A673 (cell line): ENCODE data around the gene SLC39A10. TPM values are rescaled to one million over a fixed set of nuclear protein-coding genes. Genes with fewer than 3 reads are reported as not detected.

ENCODE experiments used
- BruUV-seq: library from RNA; stranded (reverse); fragments of 400-500 nt; replicated peaks from 2 replicates; lab custom pipeline; 2021; lab: Mats Ljungman, UMichigan
- CTCF ChIA-PET: fragments of 300-600 bp; sonication (Branson Sonifier 250); formaldehyde crosslinking; loops from one replicate; lab custom pipeline; 2022; ENCODE audit warnings: antibody characterized with exemption; lab: Charles Lee
- POLR2A ChIA-PET: fragments of 300-600 bp; sonication (Branson Sonifier 250); formaldehyde crosslinking; loops from one replicate; lab custom pipeline; 2022; ENCODE audit warnings: antibody characterized with exemption; ENCODE audit not compliant: low non-redundant PET; lab: Charles Lee
- DNase-seq: peaks from one replicate; pipeline ENCODE4 v3.0.0-alpha.2; 2015; ENCODE audit warnings: low spot score
- H3K27ac ChIP-seq: fragments of 200-600 bp; sonication (generic); 2 replicates; pipeline ENCODE4 v1.5.1; 2016; ENCODE audit warnings: mixed run types, low read depth, mild to moderate bottlenecking, mixed read lengths, antibody characterized with exemption, low read length; ENCODE audit not compliant: poor library complexity, severe bottlenecking
- H3K27me3 ChIP-seq: fragments of 200-600 bp; sonication (generic); replicated peaks from 2 replicates; pipeline ENCODE4 v1.6.1; 2017; ENCODE audit warnings: mixed run types, low read depth, mild to moderate bottlenecking, mixed read lengths, antibody characterized with exemption, low read length; ENCODE audit not compliant: insufficient read depth, poor library complexity
- H3K36me3 ChIP-seq: fragments of 200-600 bp; sonication (generic); 2 replicates; pipeline ENCODE4 v1.6.1; 2016; ENCODE audit warnings: mixed run types, mild to moderate bottlenecking, mixed read lengths, antibody characterized with exemption, low read length; ENCODE audit not compliant: insufficient read depth, poor library complexity, severe bottlenecking
- H3K4me1 ChIP-seq: fragments of 200-600 bp; sonication (generic); 2 replicates; pipeline ENCODE4 v1.6.1; 2017; ENCODE audit warnings: mixed run types, mild to moderate bottlenecking, mixed read lengths, antibody characterized with exemption, low read length; ENCODE audit not compliant: insufficient read depth, poor library complexity, severe bottlenecking
- H3K4me3 ChIP-seq: fragments of 200-600 bp; sonication (generic); 2 replicates; pipeline ENCODE4 v1.5.1; 2016; ENCODE audit warnings: low read depth, mixed run types, mild to moderate bottlenecking, mixed read lengths, low read length; ENCODE audit not compliant: poor library complexity, severe bottlenecking
- H3K9me3 ChIP-seq: fragments of 200-600 bp; sonication (generic); 2 replicates; pipeline ENCODE4 v1.6.1; 2016; ENCODE audit warnings: mixed run types, low read depth, mild to moderate bottlenecking, mixed read lengths, antibody characterized with exemption, low read length; ENCODE audit not compliant: poor library complexity, severe bottlenecking
- CTCF ChIP-seq: fragments of 300-800, 200-600 bp; sonication (generic); conservative IDR thresholded peaks from 2 replicates; pipeline ENCODE4 v1.5.1; 2017; ENCODE audit warnings: low read depth, mild to moderate bottlenecking, antibody characterized with exemption, low read length, moderate library complexity, mixed read lengths
- EZH2 ChIP-seq: fragments of 200-600 bp; sonication (generic); IDR thresholded peaks from 2 replicates; pipeline ENCODE4 v1.6.1; 2017; ENCODE audit warnings: borderline replicate concordance, low read depth, mild to moderate bottlenecking, mixed read lengths, antibody characterized with exemption, low read length; ENCODE audit not compliant: poor library complexity, severe bottlenecking
- intact Hi-C: fragments of 100-400 bp; cut with micrococcal nuclease; formaldehyde crosslinking; loops from one replicate; pipeline ENCODE4 v1.10.0; 2022; ENCODE audit not compliant: unreplicated experiment
- total RNA-seq: library from RNA; stranded (reverse); gene quantifications from 2 replicates; pipeline ENCODE4 v1.2.3, GENCODE V29; 2021

The SLC39A10 gene
- total RNA-seq, 1 experiment from 2014 or later: 42.3 TPM

DNA sequence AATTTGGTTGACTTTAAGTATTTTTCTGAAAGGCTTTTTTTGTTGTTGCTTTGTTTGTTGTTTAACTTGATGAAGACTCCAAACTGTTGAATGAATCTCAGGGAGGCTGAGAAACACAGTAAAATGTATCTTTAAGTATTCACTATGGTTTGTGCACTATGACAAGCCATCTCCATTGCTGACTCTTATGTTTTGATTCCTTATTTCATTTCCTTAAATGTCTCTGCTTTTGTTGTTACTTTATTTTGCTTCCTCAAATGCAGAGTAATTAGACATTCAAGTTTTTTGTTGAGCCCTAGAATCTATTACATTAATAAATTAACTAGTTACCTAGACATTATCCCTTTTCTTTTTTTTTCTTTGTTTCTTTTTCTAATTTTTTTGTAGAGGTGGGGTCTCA is 46.3 kb upstream of the SLC39A10 start:
- Histone ChIP-seq H3K4me1 (no peaks in the 10 kb centered on the region), H3K9me3 (no peaks in the 10 kb centered on the region), H3K27me3 (no peaks in the 10 kb centered on the region), H3K27ac (no peak overlapping the region), H3K36me3 (no peaks in the 10 kb centered on the region), H3K4me3 (no peak overlapping the region)
- intact Hi-C loops: no loop called here
- POLR2A ChIA-PET: no interaction called here
- TF ChIP-seq CTCF: no peak
- TF ChIP-seq EZH2: no peak
- CTCF ChIA-PET: no interaction called here
- no TSS peak for BruUV-seq
- DNase-seq: no peak

GRCh38 chr2:195612611-195613495 is 44.2 kb upstream of the SLC39A10 start:
- Histone ChIP-seq H3K36me3 (no peaks in the 10 kb centered on the region), H3K4me1 (no peaks in the 10 kb centered on the region), H3K9me3 (no peaks in the 10 kb centered on the region), H3K27ac (no peak overlapping the region), H3K27me3 (no peaks in the 10 kb centered on the region), H3K4me3 (no peak overlapping the region)
- no peak for DNase-seq
- intact Hi-C loops: no loop called here
- POLR2A ChIA-PET: no interaction called here
- TF ChIP-seq EZH2 (no peak), CTCF (no peak)
- CTCF ChIA-PET: no interaction called here
- BruUV-seq: no TSS peak

GRCh38 chr2:195613922-195614321 is 43.1 kb upstream of the SLC39A10 start:
- peak; percentile 38 for DNase-seq
- H3K4me1 ChIP-seq: no peaks in the 10 kb centered on the region
- no TSS peak for BruUV-seq
- POLR2A ChIA-PET: no interaction called here
- H3K27me3 ChIP-seq: no peaks in the 10 kb centered on the region
- no peak overlapping the region for H3K4me3 ChIP-seq
- no peaks in the 10 kb centered on the region for H3K9me3 ChIP-seq
- H3K27ac ChIP-seq: no peak overlapping the region
- intact Hi-C loops: no loop called here
- TF ChIP-seq EZH2: no peak
- no peak for TF ChIP-seq CTCF
- CTCF ChIA-PET: no interaction called here
- no peaks in the 10 kb centered on the region for H3K36me3 ChIP-seq
